C4-2B (cell line): ENCODE data around the gene GRAMD2B.
"Not testable (repeated sequence)": the region's sequence is repeated elsewhere in the genome, so short reads cannot be mapped to it uniquely, and the experiment has no call there.

ENCODE experiments used
- H3K27ac ChIP-seq: fragments of 450-650 bp; 2 replicates; pipeline ENCODE4 v1.5.1; 2017
- CTCF ChIP-seq: fragments of 450-650 bp; conservative IDR thresholded peaks from 2 replicates; pipeline ENCODE4 v1.5.1; 2017; ENCODE audit warnings: mild to moderate bottlenecking
- ZFX ChIP-seq: fragments of 450-650 bp; IDR thresholded peaks from 2 replicates; pipeline ENCODE4 v1.6.1; 2017

Gene GRAMD2B

GRCh38 chr5:126469536-126470316 lies 46.5 kb downstream of the GRAMD2B start:
- H3K27ac ChIP-seq, result no peak overlapping the region
- TF ChIP-seq ZFX (no peak), CTCF (no peak)

DNA sequence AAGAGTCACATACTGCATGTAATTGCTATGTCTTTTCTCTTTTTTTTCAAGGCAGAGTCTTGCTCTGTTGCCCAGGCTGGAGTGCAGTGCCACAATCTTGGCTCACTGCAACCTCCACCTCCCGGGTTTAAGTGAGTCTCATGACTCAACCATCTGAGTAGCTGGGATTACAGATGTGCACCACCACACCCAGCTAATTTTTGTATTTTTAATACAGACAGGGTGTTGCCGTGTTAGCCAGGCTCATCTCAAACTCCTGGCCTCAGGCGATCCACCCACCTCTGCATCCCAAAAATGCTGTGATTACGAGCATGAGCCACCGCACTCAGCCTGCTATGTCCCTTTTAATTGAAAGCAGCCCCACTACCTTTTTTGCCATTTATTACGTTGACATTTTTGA lies 47.3 kb downstream of the GRAMD2B start:
- H3K27ac ChIP-seq, result not testable (repeated sequence)

- H3K27ac ChIP-seq, result no peak overlapping the region
- no peak for TF ChIP-seq CTCF
- no peak for TF ChIP-seq ZFX
Observed at GRCh38 chr5:126471247-126471646, 48.0 kb downstream of the GRAMD2B start.

GRCh38 chr5:126471875-126472537 lies 48.8 kb downstream of the GRAMD2B start:
- H3K27ac ChIP-seq, result no peak overlapping the region
- TF ChIP-seq ZFX (no peak), CTCF (no peak)

DNA sequence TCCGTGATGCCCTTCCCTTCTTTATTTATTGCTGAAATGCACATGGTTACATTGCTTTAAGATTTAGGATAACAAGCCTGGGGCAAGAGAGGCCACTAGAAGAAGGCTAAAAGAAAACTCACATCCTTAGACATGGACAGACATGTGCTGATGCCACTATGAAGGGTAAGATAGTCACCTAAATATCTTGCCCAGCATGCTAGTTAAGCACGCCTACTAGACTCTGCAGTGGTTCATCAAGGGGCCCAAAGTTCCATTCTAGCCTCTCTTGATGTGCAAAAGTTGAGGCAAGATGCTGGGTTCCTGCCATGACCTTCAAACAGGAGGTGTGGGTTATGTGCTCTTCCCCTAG lies 49.3 kb downstream of the GRAMD2B start:
- TF ChIP-seq ZFX (no peak), CTCF (no peak)
- no peak overlapping the region for H3K27ac ChIP-seq

- H3K27ac ChIP-seq, result no peak overlapping the region
- TF ChIP-seq CTCF (no peak), ZFX (no peak)
Observed at GRCh38 chr5:126477294-126478117, 54.3 kb downstream of the GRAMD2B start.

GRCh38 chr5:126479810-126480209 lies 56.6 kb downstream of the GRAMD2B start:
- H3K27ac ChIP-seq, result no peak overlapping the region
- TF ChIP-seq ZFX (no peak), CTCF (no peak)
